ENCODE results near the gene FZR1.
A peak's percentile ranks its signal among the peaks of the same experiment; 100 is the strongest.

FZR1 gene

DNA sequence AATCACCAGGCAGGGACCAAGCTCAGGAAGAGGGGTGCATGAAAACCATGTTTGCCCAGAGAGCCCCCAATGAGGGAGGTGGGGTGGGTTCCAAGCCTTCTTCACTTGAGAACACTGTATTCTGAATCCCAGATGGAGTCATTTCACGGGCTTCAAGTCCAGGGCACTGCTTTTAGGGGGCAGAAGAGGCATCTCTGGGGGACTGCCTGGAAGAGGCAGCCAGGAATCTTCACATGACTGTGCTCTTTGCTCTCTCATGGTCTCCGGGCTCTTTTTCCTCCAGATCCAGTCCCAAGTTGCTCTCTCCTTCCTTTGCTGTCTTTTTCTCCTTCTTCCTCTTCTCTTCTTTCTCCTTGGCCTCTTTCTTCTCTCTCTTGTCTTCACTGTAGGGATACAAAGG, 31.5 kb upstream of the FZR1 start:
- H3K27me3 ChIP-seq (ENCODE audit: control insufficient read depth in 1 of 2, insufficient read depth in 2 of 2, low read length in 2 of 2): no peaks in the 10 kb centered on the region
- peaks cover 17 to 45% of the 10 kb centered on the region in 2 donors for H3K4me1 ChIP-seq (ENCODE audit: control insufficient read depth in 1 of 2, insufficient read depth in 2 of 2, low read length in 2 of 2)
- peak overlapping the region in 1 of 2 donors; percentile 51 for H3K9ac ChIP-seq (ENCODE audit: low read depth in 1 of 2, low read length in 2 of 2)
- peak overlapping the region; percentile 43 to 46 for H3K4me3 ChIP-seq (ENCODE audit: low read depth in 1 of 2, low read length in 2 of 2)
- no peaks in the 10 kb centered on the region for H3K9me3 ChIP-seq (ENCODE audit: control insufficient read depth in 1 of 2, low read length in 2 of 2)
- peaks cover 8 to 37% of the 10 kb centered on the region in 2 donors for H3K36me3 ChIP-seq (ENCODE audit: control insufficient read depth in 1 of 2, insufficient read depth in 2 of 2, low read length in 2 of 2)
- no peak overlapping the region for H3K27ac ChIP-seq (ENCODE audit: low read depth, low read length)

DNA sequence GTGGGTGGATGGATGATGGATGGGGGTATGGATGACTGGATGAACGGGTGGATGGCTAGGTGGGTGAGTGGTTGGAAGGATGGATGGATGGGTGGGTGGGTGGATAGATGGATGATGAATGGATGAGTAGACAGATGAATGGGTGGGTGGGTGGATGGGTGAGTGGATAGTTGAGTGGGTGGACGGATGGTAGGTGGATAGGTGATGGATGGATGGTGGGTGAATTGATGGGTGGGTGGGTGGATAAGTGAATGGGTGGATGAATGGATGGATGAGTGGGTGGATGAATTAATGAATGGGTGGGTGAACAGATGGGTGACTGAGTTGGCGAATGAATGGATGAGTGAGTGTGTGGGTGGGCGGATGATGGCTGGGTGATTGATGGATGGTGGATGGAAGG, 30.7 kb upstream of the FZR1 start:
- peaks cover 8 to 37% of the 10 kb centered on the region in 2 donors for H3K36me3 ChIP-seq (ENCODE audit: control insufficient read depth in 1 of 2, insufficient read depth in 2 of 2, low read length in 2 of 2)
- no peaks in the 10 kb centered on the region for H3K27me3 ChIP-seq (ENCODE audit: control insufficient read depth in 1 of 2, insufficient read depth in 2 of 2, low read length in 2 of 2)
- no peaks in the 10 kb centered on the region for H3K9me3 ChIP-seq (ENCODE audit: control insufficient read depth in 1 of 2, low read length in 2 of 2)
- H3K9ac ChIP-seq (ENCODE audit: low read depth in 1 of 2, low read length in 2 of 2): no peak overlapping the region
- peaks cover 17 to 45% of the 10 kb centered on the region in 2 donors for H3K4me1 ChIP-seq (ENCODE audit: control insufficient read depth in 1 of 2, insufficient read depth in 2 of 2, low read length in 2 of 2)
- H3K27ac ChIP-seq (ENCODE audit: low read depth, low read length): no peak overlapping the region
- no peak overlapping the region for H3K4me3 ChIP-seq (ENCODE audit: low read depth in 1 of 2, low read length in 2 of 2)

DNA sequence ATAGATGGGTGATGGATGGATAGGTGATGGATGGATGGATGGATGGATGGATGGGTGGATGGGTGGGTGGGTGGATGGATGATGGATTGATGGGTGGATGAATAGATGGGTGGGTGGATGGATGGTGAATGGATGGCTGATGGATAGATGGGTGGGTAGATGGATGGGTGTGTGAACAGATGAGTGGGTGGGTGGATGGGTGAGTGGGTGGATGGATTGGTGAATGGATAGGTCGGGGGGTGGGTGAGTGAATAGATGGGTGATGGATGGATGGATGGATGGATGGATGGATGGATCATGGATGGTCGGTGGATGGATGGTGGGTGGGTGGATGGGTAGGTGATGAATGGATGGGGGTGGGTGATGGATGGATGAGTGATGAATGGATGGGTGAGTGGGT, 29.3 kb upstream of the FZR1 start:
- Histone ChIP-seq H3K27me3 (ENCODE audit: control insufficient read depth in 1 of 2, insufficient read depth in 2 of 2, low read length in 2 of 2) (no peaks in the 10 kb centered on the region), H3K9me3 (ENCODE audit: control insufficient read depth in 1 of 2, low read length in 2 of 2) (no peaks in the 10 kb centered on the region), H3K4me3 (ENCODE audit: low read depth in 1 of 2, low read length in 2 of 2) (no peak overlapping the region), H3K9ac (ENCODE audit: low read depth in 1 of 2, low read length in 2 of 2) (no peak overlapping the region), H3K27ac (ENCODE audit: low read depth, low read length) (no peak overlapping the region), H3K36me3 (ENCODE audit: control insufficient read depth in 1 of 2, insufficient read depth in 2 of 2, low read length in 2 of 2) (peaks cover 8 to 37% of the 10 kb centered on the region in 2 donors), H3K4me1 (ENCODE audit: control insufficient read depth in 1 of 2, insufficient read depth in 2 of 2, low read length in 2 of 2) (peaks cover 24 to 53% of the 10 kb centered on the region in 2 donors)

- Histone ChIP-seq H3K9ac (ENCODE audit: low read depth in 1 of 2, low read length in 2 of 2) (no peak overlapping the region), H3K9me3 (ENCODE audit: control insufficient read depth in 1 of 2, low read length in 2 of 2) (no peaks in the 10 kb centered on the region), H3K36me3 (ENCODE audit: control insufficient read depth in 1 of 2, insufficient read depth in 2 of 2, low read length in 2 of 2) (peaks cover 8 to 37% of the 10 kb centered on the region in 2 donors), H3K27me3 (ENCODE audit: control insufficient read depth in 1 of 2, insufficient read depth in 2 of 2, low read length in 2 of 2) (no peaks in the 10 kb centered on the region), H3K4me3 (ENCODE audit: low read depth in 1 of 2, low read length in 2 of 2) (no peak overlapping the region), H3K27ac (ENCODE audit: low read depth, low read length) (no peak overlapping the region), H3K4me1 (ENCODE audit: control insufficient read depth in 1 of 2, insufficient read depth in 2 of 2, low read length in 2 of 2) (peaks cover 31 to 53% of the 10 kb centered on the region in 2 donors)
Observed at GRCh38 chr19:3477506-3477905, 28.6 kb upstream of the FZR1 start.

DNA sequence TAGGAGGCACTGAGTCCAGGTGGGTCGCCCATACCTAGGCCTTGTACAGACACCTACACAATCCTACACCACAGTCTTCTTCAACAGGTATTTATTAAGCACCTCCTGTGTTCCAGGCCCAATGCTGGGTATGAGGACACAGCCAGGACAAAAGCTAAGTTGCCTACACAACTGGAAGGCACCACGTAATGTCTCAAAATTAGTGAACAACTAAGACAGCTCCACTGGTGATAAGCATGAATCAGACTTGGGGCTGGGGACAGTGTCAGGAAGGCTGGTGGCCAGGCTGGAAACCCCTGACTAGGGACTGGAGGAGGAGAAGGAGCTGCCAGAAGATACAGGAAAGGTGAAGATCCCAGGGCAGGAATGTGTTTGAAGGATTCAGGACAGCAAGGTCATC, 28.2 kb upstream of the FZR1 start:
- no peak overlapping the region for H3K27ac ChIP-seq (ENCODE audit: low read depth, low read length)
- H3K4me3 ChIP-seq (ENCODE audit: low read depth in 1 of 2, low read length in 2 of 2): no peak overlapping the region
- peaks cover 8 to 37% of the 10 kb centered on the region in 2 donors for H3K36me3 ChIP-seq (ENCODE audit: control insufficient read depth in 1 of 2, insufficient read depth in 2 of 2, low read length in 2 of 2)
- H3K9ac ChIP-seq (ENCODE audit: low read depth in 1 of 2, low read length in 2 of 2): no peak overlapping the region
- H3K27me3 ChIP-seq (ENCODE audit: control insufficient read depth in 1 of 2, insufficient read depth in 2 of 2, low read length in 2 of 2): no peaks in the 10 kb centered on the region
- peaks cover 33 to 50% of the 10 kb centered on the region in 2 donors for H3K4me1 ChIP-seq (ENCODE audit: control insufficient read depth in 1 of 2, insufficient read depth in 2 of 2, low read length in 2 of 2)
- no peaks in the 10 kb centered on the region for H3K9me3 ChIP-seq (ENCODE audit: control insufficient read depth in 1 of 2, low read length in 2 of 2)

- H3K27me3 ChIP-seq (ENCODE audit: control insufficient read depth in 1 of 2, insufficient read depth in 2 of 2, low read length in 2 of 2): no peaks in the 10 kb centered on the region
- no peak overlapping the region for H3K27ac ChIP-seq (ENCODE audit: low read depth, low read length)
- no peak overlapping the region for H3K9ac ChIP-seq (ENCODE audit: low read depth in 1 of 2, low read length in 2 of 2)
Observed at GRCh38 chr19:3478409-3479176, 27.5 kb upstream of the FZR1 start.

DNA sequence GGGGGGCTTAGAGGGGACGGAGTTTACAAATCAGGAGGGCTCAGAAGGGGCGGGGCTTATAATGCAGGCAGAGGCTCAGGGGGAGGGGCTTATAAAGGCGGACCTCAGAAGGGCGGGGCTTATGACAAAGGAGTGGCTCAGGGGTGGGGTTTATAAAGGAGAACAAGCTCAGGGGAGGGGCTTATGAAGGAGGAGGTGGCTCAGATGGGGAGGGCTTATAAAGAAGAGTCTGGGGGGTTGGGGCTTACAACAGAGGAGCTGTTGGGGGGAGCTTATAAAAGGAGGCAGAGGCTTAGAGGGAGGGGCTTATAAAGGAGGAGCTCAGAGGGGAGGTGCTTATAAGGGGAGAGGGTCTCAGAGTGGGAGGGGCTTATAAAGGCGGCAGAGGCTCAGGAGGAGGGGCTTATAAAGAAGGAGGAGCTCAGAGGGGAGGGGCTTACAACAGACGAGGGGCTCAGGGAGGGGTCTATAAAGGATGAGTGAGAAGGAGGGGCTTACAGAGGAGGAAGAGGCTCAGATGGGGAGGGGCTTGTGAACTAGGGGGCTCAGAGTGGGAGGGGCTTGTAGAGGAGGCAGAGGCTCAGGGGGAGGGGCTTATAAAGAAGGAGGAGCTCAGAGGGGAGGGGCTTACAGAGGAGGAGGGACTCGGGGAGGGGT, 26.8 kb upstream of the FZR1 start:
- H3K4me1 ChIP-seq (ENCODE audit: control insufficient read depth in 1 of 2, insufficient read depth in 2 of 2, low read length in 2 of 2): peaks cover 26 to 41% of the 10 kb centered on the region in 2 donors
- H3K4me3 ChIP-seq (ENCODE audit: low read depth in 1 of 2, low read length in 2 of 2): peak overlapping the region; percentile 37 to 40
- no peak overlapping the region for H3K9ac ChIP-seq (ENCODE audit: low read depth in 1 of 2, low read length in 2 of 2)
- peaks cover 8 to 36% of the 10 kb centered on the region in 2 donors for H3K36me3 ChIP-seq (ENCODE audit: control insufficient read depth in 1 of 2, insufficient read depth in 2 of 2, low read length in 2 of 2)
- H3K9me3 ChIP-seq (ENCODE audit: control insufficient read depth in 1 of 2, low read length in 2 of 2): no peaks in the 10 kb centered on the region
- peak overlapping the region; percentile 20 for H3K27ac ChIP-seq (ENCODE audit: low read depth, low read length)
- no peaks in the 10 kb centered on the region for H3K27me3 ChIP-seq (ENCODE audit: control insufficient read depth in 1 of 2, insufficient read depth in 2 of 2, low read length in 2 of 2)

More at GRCh38 chr19:3478409-3479176, 27.5 kb upstream of the FZR1 start:
- H3K4me3 ChIP-seq (ENCODE audit: low read depth in 1 of 2, low read length in 2 of 2): peak overlapping the region; percentile 28 to 40
- peaks cover 8 to 37% of the 10 kb centered on the region in 2 donors for H3K36me3 ChIP-seq (ENCODE audit: control insufficient read depth in 1 of 2, insufficient read depth in 2 of 2, low read length in 2 of 2)
- H3K4me1 ChIP-seq (ENCODE audit: control insufficient read depth in 1 of 2, insufficient read depth in 2 of 2, low read length in 2 of 2): peaks cover 33 to 46% of the 10 kb centered on the region in 2 donors
- H3K9me3 ChIP-seq (ENCODE audit: control insufficient read depth in 1 of 2, low read length in 2 of 2): no peaks in the 10 kb centered on the region

GRCh38 chr19:3479834-3480215, 26.3 kb upstream of the FZR1 start:
- Histone ChIP-seq H3K4me1 (ENCODE audit: control insufficient read depth in 1 of 2, insufficient read depth in 2 of 2, low read length in 2 of 2) (peaks cover 20 to 36% of the 10 kb centered on the region in 2 donors), H3K4me3 (ENCODE audit: low read depth in 1 of 2, low read length in 2 of 2) (peak overlapping the region; percentile 50 to 58), H3K27ac (ENCODE audit: low read depth, low read length) (peak overlapping the region; percentile 87), H3K27me3 (ENCODE audit: control insufficient read depth in 1 of 2, insufficient read depth in 2 of 2, low read length in 2 of 2) (no peaks in the 10 kb centered on the region), H3K36me3 (ENCODE audit: control insufficient read depth in 1 of 2, insufficient read depth in 2 of 2, low read length in 2 of 2) (peaks cover 8 to 33% of the 10 kb centered on the region in 2 donors), H3K9ac (ENCODE audit: low read depth in 1 of 2, low read length in 2 of 2) (peak overlapping the region in 1 of 2 donors; percentile 66), H3K9me3 (ENCODE audit: control insufficient read depth in 1 of 2, low read length in 2 of 2) (no peaks in the 10 kb centered on the region)

DNA sequence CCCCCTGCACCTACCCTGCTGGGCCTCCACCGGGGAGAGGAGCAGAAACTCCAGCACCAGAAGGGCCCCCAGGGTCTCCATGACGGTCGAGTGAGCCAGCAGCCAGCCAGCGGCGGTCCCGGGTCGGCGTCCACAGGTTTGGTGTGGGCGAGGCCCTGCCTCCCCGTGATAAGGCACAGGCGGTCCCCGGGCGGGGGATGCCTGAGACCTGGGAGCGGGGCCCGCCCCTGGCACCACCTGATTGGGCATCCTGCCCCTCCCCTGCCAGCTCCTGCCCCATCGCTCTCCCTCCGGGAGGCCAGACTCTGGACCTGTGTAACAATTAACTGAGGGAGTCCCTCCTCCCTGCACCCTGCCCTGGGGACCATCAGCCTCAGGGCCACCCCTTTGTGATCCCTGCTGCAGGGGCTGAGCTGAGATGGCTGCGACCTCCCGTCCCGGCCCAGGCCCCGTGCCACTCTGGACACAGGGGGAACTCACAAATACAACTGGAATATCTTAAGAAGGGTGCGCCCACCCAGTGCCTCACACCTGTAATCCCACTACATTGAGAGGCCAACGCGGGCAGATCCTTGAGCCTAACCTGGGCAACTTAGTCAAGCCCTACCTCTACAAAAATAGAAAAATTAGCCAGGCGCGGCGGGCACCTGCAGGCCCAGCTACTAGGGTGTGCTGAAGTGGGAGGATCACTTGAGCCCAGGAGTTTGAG, 25.6 kb upstream of the FZR1 start, which contains the start of gene SMIM24:
Gene SMIM24 (minus strand): TSS at position 143 of the 709 bp plus-strand sequence. CDS start 62 bp downstream, at position 81.
- peak within 1 kb of the TSS; percentile 50 to 58 for H3K4me3 ChIP-seq (ENCODE audit: low read depth in 1 of 2, low read length in 2 of 2)
- H3K36me3 ChIP-seq (ENCODE audit: control insufficient read depth in 1 of 2, insufficient read depth in 2 of 2, low read length in 2 of 2): peaks cover 8 to 26% of the 10 kb centered on the region in 2 donors
- H3K9ac ChIP-seq (ENCODE audit: low read depth in 1 of 2, low read length in 2 of 2): peak within 1 kb of the TSS; percentile 38 to 66
- H3K4me1 ChIP-seq (ENCODE audit: control insufficient read depth in 1 of 2, insufficient read depth in 2 of 2, low read length in 2 of 2): peaks cover 16 to 29% of the 10 kb centered on the region in 2 donors
- no peaks in the 10 kb centered on the region for H3K9me3 ChIP-seq (ENCODE audit: control insufficient read depth in 1 of 2, low read length in 2 of 2)
- H3K27ac ChIP-seq (ENCODE audit: low read depth, low read length): peak within 1 kb of the TSS; percentile 87
- H3K27me3 ChIP-seq (ENCODE audit: control insufficient read depth in 1 of 2, insufficient read depth in 2 of 2, low read length in 2 of 2): no peaks in the 10 kb centered on the region
